Breast epithelium (tissue), 3 donors: ENCODE results near the gene ZMIZ1.

Experiments
- CTCF ChIP-seq, 3 donors: fragments of 450-650 bp; IDR thresholded peaks; one replicate each; pipeline ENCODE4 v1.5.1; 2016 to 2017; ENCODE audit warnings: antibody characterized with exemption in 3 of 3, mild to moderate bottlenecking in 3 of 3, moderate library complexity in 3 of 3
- POLR2A ChIP-seq: fragments of 450-650 bp; IDR thresholded peaks from one replicate; pipeline ENCODE4 v1.6.1; 2016; ENCODE audit warnings: antibody characterized with exemption, mild to moderate bottlenecking, moderate library complexity

- TF ChIP-seq POLR2A (no peak), CTCF (IDR thresholded peaks at IDR 0.05) (no peak)
These were observed 200.0 kb downstream of the ZMIZ1 start for GRCh38 chr10:79268742-79269141.
